ENCODE measurements around the gene SEPTIN5.
"Not testable (repeated sequence)": the region's sequence is repeated elsewhere in the genome, so short reads cannot be mapped to it uniquely, and the experiment has no call there.

The SEPTIN5 gene

GRCh38 chr22:19714312-19715187 lies at the start of gene SEPTIN5:
Gene SEPTIN5 (plus strand): TSS chr22:19714503. CDS start chr22:19714589, 86 bp downstream.
- no peak for DNase-seq (ENCODE audit: low read depth in 2 of 2, low spot score in 1 of 2)

- no peak for DNase-seq (ENCODE audit: low read depth in 2 of 2, low spot score in 1 of 2)
These were observed 49.1 kb upstream of the SEPTIN5 start for GRCh38 chr22:19664951-19665783.

- no peak for DNase-seq (ENCODE audit: low read depth in 2 of 2, low spot score in 1 of 2)
These were observed 48.3 kb upstream of the SEPTIN5 start for GRCh38 chr22:19665784-19666672.

GRCh38 chr22:19666673-19667593 lies 47.4 kb upstream of the SEPTIN5 start:
- no peak for DNase-seq (ENCODE audit: low read depth in 2 of 2, low spot score in 1 of 2)

- no peak for DNase-seq (ENCODE audit: low read depth in 2 of 2, low spot score in 1 of 2)
These were observed 46.2 kb upstream of the SEPTIN5 start for GRCh38 chr22:19667872-19668740.

DNA sequence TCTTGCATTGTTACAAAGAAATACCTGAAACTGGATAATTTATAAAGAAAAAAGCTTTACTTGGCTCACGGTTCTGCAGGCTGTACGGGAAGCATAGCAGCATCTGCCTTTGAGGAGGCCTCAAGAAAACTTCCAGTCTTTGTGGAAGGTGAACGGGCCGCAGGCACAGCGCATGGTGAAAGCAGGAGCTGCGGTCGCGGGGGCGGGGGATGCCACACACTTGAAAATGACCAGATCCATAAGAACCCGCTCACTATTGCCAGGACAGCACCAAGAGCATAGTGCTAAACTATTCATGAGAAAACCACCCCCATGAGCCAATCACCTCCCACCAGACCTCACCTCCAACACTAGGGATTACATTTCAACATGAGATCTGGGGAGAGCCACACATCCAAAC lies 45.6 kb upstream of the SEPTIN5 start:
- DNase-seq (ENCODE audit: low read depth in 2 of 2, low spot score in 1 of 2), result no peak

DNA sequence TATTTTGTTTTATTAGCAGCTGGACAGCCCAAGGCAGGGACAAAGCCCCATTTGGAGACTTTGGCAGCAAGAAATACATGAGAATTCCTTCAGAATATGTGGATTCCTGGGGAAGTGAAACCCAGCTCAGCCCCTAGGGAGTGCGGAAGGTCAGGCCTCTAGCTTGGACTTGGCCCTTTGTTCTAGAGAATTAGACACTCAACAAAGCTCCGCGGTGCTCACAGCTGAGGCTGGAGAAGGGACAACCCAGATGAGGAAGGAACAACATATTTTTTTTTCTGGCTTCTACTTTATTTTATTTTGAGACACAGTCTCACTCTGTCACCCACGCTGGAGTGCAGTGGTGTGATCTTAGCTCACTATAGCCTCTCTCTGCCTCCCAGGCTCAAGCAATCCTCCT lies 44.7 kb upstream of the SEPTIN5 start:
- no peak for DNase-seq (ENCODE audit: low read depth in 2 of 2, low spot score in 1 of 2)

- DNase-seq (ENCODE audit: low read depth in 2 of 2, low spot score in 1 of 2), result no peak
These were observed 43.0 kb upstream of the SEPTIN5 start for GRCh38 chr22:19671316-19671715.

DNA sequence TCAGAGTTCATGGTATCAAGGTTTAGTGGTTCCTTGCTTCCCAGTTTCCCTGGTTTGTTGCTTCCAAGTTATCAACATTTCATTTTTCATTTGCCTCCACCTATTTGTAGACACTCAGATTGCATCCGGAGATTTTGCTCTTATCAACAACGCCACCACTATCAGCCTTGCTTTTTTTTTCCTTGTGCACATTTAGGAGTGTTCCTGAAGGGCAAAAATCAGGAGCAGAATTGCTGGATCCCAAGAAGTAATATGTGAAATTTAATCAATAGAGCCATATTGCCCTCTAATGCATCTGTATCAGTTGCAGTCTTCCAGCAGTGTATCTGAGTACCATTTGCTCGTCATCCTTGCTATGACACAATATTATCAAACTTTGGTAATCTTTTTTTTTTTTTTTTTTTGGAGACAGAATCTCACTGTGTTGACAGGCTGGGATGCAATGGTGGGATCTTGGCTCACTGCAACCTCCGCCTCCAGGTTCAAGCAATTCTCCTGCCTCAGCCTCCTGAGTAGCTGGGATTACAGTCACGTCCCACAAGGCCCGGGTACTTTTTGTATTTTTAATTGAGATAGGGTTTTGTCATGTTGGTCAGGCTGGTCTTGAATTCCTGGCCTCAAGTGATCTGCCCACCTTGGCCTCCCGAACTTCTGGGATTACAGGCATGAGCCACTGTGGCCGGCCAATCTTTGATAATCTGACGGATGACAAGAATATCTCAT lies 42.1 kb upstream of the SEPTIN5 start:
- DNase-seq (ENCODE audit: low read depth in 2 of 2, low spot score in 1 of 2), result no peak

DNA sequence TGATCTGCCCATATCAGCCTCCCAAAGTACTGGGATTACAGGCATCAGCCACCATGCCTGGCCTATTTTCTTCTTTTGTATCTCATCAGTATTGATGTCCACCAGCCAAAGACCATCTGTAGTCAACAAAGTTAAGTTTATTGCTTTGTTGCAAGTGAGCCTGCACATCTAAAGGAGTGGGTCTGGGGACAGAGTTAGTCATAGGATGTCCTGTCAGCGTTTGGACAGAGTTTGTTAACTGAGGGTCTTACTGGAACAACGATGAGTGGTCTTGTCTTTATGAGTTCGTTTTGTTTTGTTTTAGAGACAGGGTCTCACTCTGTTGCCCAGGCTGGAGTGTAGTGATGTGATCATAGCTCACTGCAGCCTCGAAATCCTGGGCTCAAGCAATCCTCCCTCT lies 40.6 kb upstream of the SEPTIN5 start:
- DNase-seq (ENCODE audit: low read depth in 2 of 2, low spot score in 1 of 2), result no peak

DNA sequence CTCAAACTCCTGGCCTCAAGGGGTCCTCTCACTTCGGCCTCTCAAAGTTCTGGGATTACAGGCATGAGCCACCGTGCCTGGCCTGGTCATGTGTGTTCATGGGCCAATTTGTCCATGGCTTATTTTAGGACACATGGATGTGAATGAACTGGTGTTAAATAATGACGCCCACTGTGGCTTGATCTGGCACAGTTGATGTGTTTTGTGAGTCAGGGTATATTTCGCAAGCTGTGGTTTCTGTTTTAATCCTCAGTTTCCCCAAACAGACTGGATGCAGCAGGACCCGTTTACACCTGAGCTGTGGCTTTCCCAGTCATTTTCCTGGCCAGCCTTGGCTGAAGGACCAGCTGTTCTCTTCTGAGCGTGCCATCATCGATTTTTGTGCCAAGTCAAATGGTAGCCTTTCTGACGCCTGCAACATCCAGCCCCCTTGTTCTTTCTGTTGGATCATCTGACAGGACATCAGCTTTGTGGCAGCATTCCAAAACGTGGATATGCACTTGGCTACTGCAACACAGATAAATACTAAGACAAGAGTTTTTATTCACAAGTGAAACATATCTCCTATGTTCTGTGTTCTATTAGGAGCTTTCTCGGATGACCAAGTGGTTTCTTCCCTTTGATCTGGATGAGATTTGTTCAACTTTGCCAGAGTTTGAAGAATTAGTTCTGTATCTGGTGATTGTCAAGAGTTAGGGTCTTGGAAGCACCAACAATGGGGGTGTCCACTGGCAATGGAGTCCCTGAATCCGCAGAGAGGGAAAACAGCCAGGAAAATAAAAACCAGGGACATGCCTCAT lies 40.0 kb upstream of the SEPTIN5 start:
- no peak for DNase-seq (ENCODE audit: low read depth in 2 of 2, low spot score in 1 of 2)

- DNase-seq (ENCODE audit: low read depth in 2 of 2, low spot score in 1 of 2), result no peak
These were observed 39.4 kb upstream of the SEPTIN5 start for GRCh38 chr22:19674929-19675253.

DNA sequence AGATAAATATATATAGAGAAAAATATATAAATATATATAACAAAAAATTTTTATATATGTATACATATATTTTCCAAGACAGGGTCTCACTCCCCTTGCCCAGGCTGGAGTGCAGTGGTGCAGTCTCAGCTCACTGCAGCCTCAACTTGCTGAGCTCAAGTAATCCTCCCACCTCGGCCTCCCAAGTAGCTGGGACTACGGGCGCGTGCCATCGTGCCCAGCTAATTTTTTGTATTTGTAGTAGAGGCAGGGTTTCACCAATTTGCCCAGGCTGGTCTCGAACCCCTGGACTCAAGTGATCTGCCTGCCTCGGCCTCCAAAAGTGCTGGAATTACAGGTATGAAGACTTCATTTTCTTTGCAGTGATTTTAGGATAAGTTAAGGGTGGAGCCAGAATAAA lies 38.9 kb upstream of the SEPTIN5 start:
- no peak for DNase-seq (ENCODE audit: low read depth in 2 of 2, low spot score in 1 of 2)

- not testable (repeated sequence) for DNase-seq (ENCODE audit: low read depth in 2 of 2, low spot score in 1 of 2)
These were observed 37.9 kb upstream of the SEPTIN5 start for GRCh38 chr22:19676437-19676836.

DNA sequence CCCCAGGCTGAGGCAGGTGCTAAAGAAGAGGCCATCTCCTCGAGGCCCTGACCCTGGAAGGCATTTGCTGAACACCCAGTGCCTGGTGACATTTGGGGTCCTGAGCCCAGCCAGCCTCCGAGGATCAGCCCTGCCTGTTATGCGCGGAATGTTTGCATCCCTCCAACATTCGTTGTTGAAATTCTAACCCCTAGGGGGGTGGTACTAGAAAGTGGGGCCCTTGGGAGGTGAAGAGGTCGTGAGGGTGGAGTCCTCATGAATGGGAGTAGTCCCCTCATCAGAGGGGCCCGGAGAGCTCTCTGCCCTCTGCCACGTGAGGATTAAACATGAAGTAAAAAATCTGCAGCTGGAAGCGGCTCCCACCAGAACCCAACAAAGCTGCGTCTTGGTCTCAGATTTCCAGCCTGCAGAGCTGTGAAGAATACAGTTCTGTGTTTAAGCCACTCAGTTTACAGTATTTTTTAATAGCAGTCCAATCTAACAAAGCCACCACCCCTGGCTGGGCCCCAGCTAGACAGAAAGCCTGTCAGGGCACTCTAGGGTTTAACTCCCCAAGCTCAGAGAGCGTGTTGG lies 35.3 kb upstream of the SEPTIN5 start:
- no peak for DNase-seq (ENCODE audit: low read depth in 2 of 2, low spot score in 1 of 2)

GRCh38 chr22:19679522-19680101 lies 34.7 kb upstream of the SEPTIN5 start:
- DNase-seq (ENCODE audit: low read depth in 2 of 2, low spot score in 1 of 2), result peak; percentile 7 to 20

GRCh38 chr22:19680287-19680881 lies 33.9 kb upstream of the SEPTIN5 start:
- DNase-seq (ENCODE audit: low read depth in 2 of 2, low spot score in 1 of 2), result no peak
